K562 (cell line): Measurements from ENCODE around the gene CPT1A. TPM values are rescaled to one million over a fixed set of nuclear protein-coding genes. Genes with fewer than 3 reads are reported as not detected.

Experiments used
- CC2D1A ChIP-seq: fragments of 450-650 bp; IDR thresholded peaks from 2 replicates; pipeline ENCODE4 v1.6.1; 2017; ENCODE audit warnings: mild to moderate bottlenecking
- ETS2 ChIP-seq: IDR thresholded peaks from 2 replicates; pipeline ENCODE4 v1.6.1; 2016; ENCODE audit warnings: borderline replicate concordance, missing genetic modification characterization, mild to moderate bottlenecking, moderate library complexity, missing compliant biosample characterization; ENCODE audit not compliant: poor library complexity, severe bottlenecking
- RBM39 ChIP-seq: fragments of 200-400 bp; formaldehyde crosslinking; optimal IDR thresholded peaks from 2 replicates; pipeline ENCODE3; 2018; ENCODE audit warnings: low read depth, low read length
- SMAD1 ChIP-seq: fragments of 150-350 bp; IDR thresholded peaks from 2 replicates; pipeline ENCODE4 v1.6.1; 2014; ENCODE audit warnings: low read length, low read depth; ENCODE audit not compliant: partially characterized antibody
- ZNF609 ChIP-seq: sonication (generic); formaldehyde crosslinking; IDR thresholded peaks from 2 replicates; pipeline ENCODE4 v1.8.1; 2023; ENCODE audit warnings: missing genetic modification reagents, mild to moderate bottlenecking, borderline replicate concordance
- polyA plus RNA-seq, 8 experiments: library from polyadenylated mRNA; depleted of rRNA in 4 of 8; stranded (reverse) in 5 of 8; unstranded in 3 of 8; fragments of >200 nt; fragmentation: Nextera tagmentation in 2 of 8; fragmentation: Illumina TruSeq in 1 of 8; extraction: Ambion mirVana in 2 of 8; extraction: Trizol in 1 of 8; gene quantifications; 2 replicates each; pipeline versions ENCODE4 v1.2.1 to v1.2.3, GENCODE V29; 2011 to 2014; ENCODE audit warnings: inconsistent platforms in 1 of 8, missing spikeins in 1 of 8
- total RNA-seq, 7 experiments: library from RNA; depleted of rRNA in 6 of 7; stranded (reverse); fragments of >200 nt in 6 of 7; fragmentation: Illumina TruSeq in 2 of 7; extraction: Trizol in 2 of 7; gene quantifications; 2 replicates each; pipeline versions ENCODE4 v1.2.1 to v1.2.3, GENCODE V29; 2011 to 2021; ENCODE audit warnings: low replicate concordance in 1 of 7
- TF ChIP-seq, protein P1 (sequence below): sonication (generic); formaldehyde crosslinking; IDR thresholded peaks from 2 replicates; pipeline ENCODE4 v1.9.0; 2022; ENCODE audit warnings: mild to moderate bottlenecking, missing genetic modification reagents

The CPT1A gene
- total and polyA plus RNA-seq, 9 of the 15 experiments (the other 6 are each of a cell fraction or from before 2014, with no cell fraction given): 2.6 to 29.1 (median 12.3) TPM

- TF ChIP-seq ETS2 (tag): no peak
- TF ChIP-seq RBM39: no peak
- no peak for TF ChIP-seq SMAD1
- no peak for TF ChIP-seq ZNF609 (CRISPR knock-in tag)
- TF ChIP-seq, protein P1, sequence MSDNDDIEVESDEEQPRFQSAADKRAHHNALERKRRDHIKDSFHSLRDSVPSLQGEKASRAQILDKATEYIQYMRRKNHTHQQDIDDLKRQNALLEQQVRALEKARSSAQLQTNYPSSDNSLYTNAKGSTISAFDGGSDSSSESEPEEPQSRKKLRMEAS (CRISPR knock-in tag): no peak
- no peak for TF ChIP-seq CC2D1A
These were observed 23.5 kb downstream of the CPT1A start (continued) for GRCh38 chr11:68818181-68818580.
